MCF 10A (cell line): ENCODE results near the gene LSM14B. TPM values are rescaled to one million over a fixed set of nuclear protein-coding genes. Genes with fewer than 3 reads are reported as not detected.

Experiments used
- BruUV-seq: library from RNA; stranded (reverse); fragments of 400-500 nt; replicated peaks from 2 replicates; lab custom pipeline; 2021; lab: Mats Ljungman, UMichigan
- CTCF ChIA-PET: fragments of 300-600 bp; sonication (Branson Sonifier 250); formaldehyde crosslinking; extraction: SDS; loops from one replicate; lab custom pipeline; 2021; ENCODE audit warnings: antibody characterized with exemption, inconsistent platforms; lab: Yijun Ruan, JAX
- POLR2A ChIA-PET: fragments of 300-600, 350-650 bp; sonication (Branson Sonifier 250); formaldehyde crosslinking; extraction: SDS; loops from one replicate; lab custom pipeline; 2020; ENCODE audit warnings: antibody characterized with exemption, inconsistent platforms; lab: Yijun Ruan, JAX
- DNase-seq: peaks from one replicate; pipeline ENCODE4 v3.0.0-alpha.2; 2018; ENCODE audit not compliant: unreplicated experiment
- H3K27ac Mint-ChIP-seq: one replicate; pipeline ENCODE4 v1.8.0; 2022; ENCODE audit warnings: mild to moderate bottlenecking, low read depth, mixed read lengths; ENCODE audit not compliant: unreplicated experiment
- H3K27me3 Mint-ChIP-seq: one replicate; pipeline ENCODE4 v1.8.0; 2022; ENCODE audit warnings: mixed read lengths; ENCODE audit not compliant: insufficient read depth, unreplicated experiment
- H3K36me3 Mint-ChIP-seq: one replicate; pipeline ENCODE4 v1.8.0; 2022; ENCODE audit warnings: mild to moderate bottlenecking, moderate library complexity, mixed read lengths; ENCODE audit not compliant: insufficient read depth, unreplicated experiment
- H3K4me1 Mint-ChIP-seq: one replicate; pipeline ENCODE4 v1.8.0; 2022; ENCODE audit warnings: mixed read lengths; ENCODE audit not compliant: insufficient read depth, unreplicated experiment
- H3K4me3 Mint-ChIP-seq: one replicate; pipeline ENCODE4 v1.8.0; 2022; ENCODE audit warnings: mild to moderate bottlenecking, moderate library complexity, mixed read lengths; ENCODE audit not compliant: unreplicated experiment
- H3K9me3 Mint-ChIP-seq: one replicate; pipeline ENCODE4 v1.8.0; 2022; ENCODE audit warnings: mixed read lengths; ENCODE audit not compliant: unreplicated experiment
- CTCF ChIP-seq: fragments of 200-600 bp; IDR thresholded peaks from one replicate; pipeline ENCODE4 v1.8.0; 2022; ENCODE audit warnings: antibody characterized with exemption, mild to moderate bottlenecking; ENCODE audit not compliant: unreplicated experiment
- intact Hi-C: fragments of 100-400 bp; cut with micrococcal nuclease; formaldehyde crosslinking; loops from 2 replicates; pipeline ENCODE4 v1.14.1; 2022
- total RNA-seq: library from RNA; stranded (reverse); gene quantifications from 2 replicates; pipeline ENCODE4 v1.2.3, GENCODE V29; 2022

Gene LSM14B
- total RNA-seq, 1 experiment from 2014 or later, result 35.1 TPM

GRCh38 chr20:62174021-62174804 lies 51.9 kb downstream of the LSM14B start:
- no peaks in the 10 kb centered on the region for H3K4me1 Mint-ChIP-seq
- POLR2A ChIA-PET, result interaction anchor here (0.6 to 1.8 kb wide), 2 partner anchors 8 to 238 kb away, joined by 5 to 7 read pairs; partner anchors contain the start of gene MTG2
- no peaks in the 10 kb centered on the region for H3K27me3 Mint-ChIP-seq
- no TSS peak for BruUV-seq
- H3K36me3 Mint-ChIP-seq, result peaks cover 50% of the 10 kb centered on the region
- no peak overlapping the region for H3K4me3 Mint-ChIP-seq
- no peak for TF ChIP-seq CTCF
- no peaks in the 10 kb centered on the region for H3K9me3 Mint-ChIP-seq
- H3K27ac Mint-ChIP-seq, result no peak overlapping the region
- intact Hi-C loops, result no loop called here
- CTCF ChIA-PET, result no interaction called here
- DNase-seq, result no peak

- BruUV-seq, result no TSS peak
These were observed 52.8 kb downstream of the LSM14B start for GRCh38 chr20:62174870-62175624.

GRCh38 chr20:62175711-62176110 lies 53.4 kb downstream of the LSM14B start:
- ChIA-PET CTCF (no interaction called here), POLR2A (no interaction called here)
- no peak for TF ChIP-seq CTCF
- no peak for DNase-seq
- H3K27ac Mint-ChIP-seq, result no peak overlapping the region
- intact Hi-C loops, result no loop called here
- H3K36me3 Mint-ChIP-seq, result peaks cover 39% of the 10 kb centered on the region
- no peaks in the 10 kb centered on the region for H3K27me3 Mint-ChIP-seq
- no peaks in the 10 kb centered on the region for H3K4me1 Mint-ChIP-seq
- BruUV-seq, result no TSS peak
- no peak overlapping the region for H3K4me3 Mint-ChIP-seq
- no peaks in the 10 kb centered on the region for H3K9me3 Mint-ChIP-seq

More at GRCh38 chr20:62174870-62175624, 52.8 kb downstream of the LSM14B start:
- POLR2A ChIA-PET, result no interaction called here
- Mint-ChIP-seq H3K9me3 (no peaks in the 10 kb centered on the region), H3K4me3 (no peak overlapping the region), H3K27ac (no peak overlapping the region), H3K4me1 (no peaks in the 10 kb centered on the region), H3K27me3 (no peaks in the 10 kb centered on the region), H3K36me3 (peaks cover 42% of the 10 kb centered on the region)
- intact Hi-C loops, result no loop called here
- no peak for TF ChIP-seq CTCF
- DNase-seq, result no peak
- CTCF ChIA-PET, result no interaction called here

- Mint-ChIP-seq H3K27ac (no peak overlapping the region), H3K36me3 (peaks cover 39% of the 10 kb centered on the region), H3K27me3 (no peaks in the 10 kb centered on the region), H3K4me3 (no peak overlapping the region), H3K4me1 (no peaks in the 10 kb centered on the region), H3K9me3 (no peaks in the 10 kb centered on the region)
- TF ChIP-seq CTCF, result no peak
- intact Hi-C loops, result no loop called here
- BruUV-seq, result no TSS peak
- POLR2A ChIA-PET, result interaction anchor here (0.7 to 1.0 kb wide), 4 partner anchors 10 to 111 kb away, joined by 3 to 4 read pairs (median 3); partner anchors contain the start of genes PSMA7 and SS18L1
- DNase-seq, result no peak
- CTCF ChIA-PET, result interaction anchor here (0.5 to 0.6 kb wide), 2 partner anchors 166 to 209 kb away, joined by 3 read pairs; no protein-coding TSS in a partner anchor
These were observed 54.6 kb downstream of the LSM14B start for GRCh38 chr20:62176866-62177265.
